AG04450 (cell line): ENCODE measurements around the gene NEURL4. TPM values are rescaled to one million over a fixed set of nuclear protein-coding genes. Genes with fewer than 3 reads are reported as not detected.

Experiments used
- CTCF ChIA-PET: fragments of 300-600, 350-600 bp; formaldehyde crosslinking; extraction: SDS; loops from one replicate; lab custom pipeline; 2022; ENCODE audit warnings: antibody characterized with exemption, inconsistent platforms; lab: Charles Lee
- POLR2A ChIA-PET: fragments of 350-600 bp; formaldehyde crosslinking; extraction: SDS; loops from one replicate; lab custom pipeline; 2021; ENCODE audit warnings: antibody characterized with exemption, inconsistent platforms; lab: Yijun Ruan, JAX
- DNase-seq: peaks from one replicate; pipeline ENCODE4 v3.0.0-alpha.2; 2011; ENCODE audit warnings: low read depth, low spot score
- H3K27ac ChIP-seq: one replicate; pipeline ENCODE4 v1.5.1; 2012; ENCODE audit warnings: low read depth, low read length, control low read depth
- H3K27me3 ChIP-seq: one replicate; pipeline ENCODE4 v1.6.0; 2012; ENCODE audit warnings: low read length; ENCODE audit not compliant: control insufficient read depth, insufficient read depth
- H3K4me3 ChIP-seq: 2 replicates; pipeline ENCODE4 v1.5.1; 2011; ENCODE audit warnings: mild to moderate bottlenecking, low read depth, low read length, control low read depth
- H3K9me3 ChIP-seq: 2 replicates; pipeline ENCODE4 v1.5.1; 2012; ENCODE audit warnings: low read length; ENCODE audit not compliant: control insufficient read depth, insufficient read depth
- polyA plus RNA-seq: library from polyadenylated mRNA; depleted of rRNA; stranded (reverse); fragments of >200 nt; gene quantifications from 2 replicates; pipeline ENCODE4 v1.2.3, GENCODE V29; 2011
- TF ChIP-seq, protein P1 (sequence below): IDR thresholded peaks from 2 replicates; pipeline ENCODE4 v1.5.1; 2011; ENCODE audit warnings: low read depth, low read length, control low read depth, inconsistent platforms

NEURL4 gene
- polyA plus RNA-seq, 1 experiment: 7.3 TPM

DNA sequence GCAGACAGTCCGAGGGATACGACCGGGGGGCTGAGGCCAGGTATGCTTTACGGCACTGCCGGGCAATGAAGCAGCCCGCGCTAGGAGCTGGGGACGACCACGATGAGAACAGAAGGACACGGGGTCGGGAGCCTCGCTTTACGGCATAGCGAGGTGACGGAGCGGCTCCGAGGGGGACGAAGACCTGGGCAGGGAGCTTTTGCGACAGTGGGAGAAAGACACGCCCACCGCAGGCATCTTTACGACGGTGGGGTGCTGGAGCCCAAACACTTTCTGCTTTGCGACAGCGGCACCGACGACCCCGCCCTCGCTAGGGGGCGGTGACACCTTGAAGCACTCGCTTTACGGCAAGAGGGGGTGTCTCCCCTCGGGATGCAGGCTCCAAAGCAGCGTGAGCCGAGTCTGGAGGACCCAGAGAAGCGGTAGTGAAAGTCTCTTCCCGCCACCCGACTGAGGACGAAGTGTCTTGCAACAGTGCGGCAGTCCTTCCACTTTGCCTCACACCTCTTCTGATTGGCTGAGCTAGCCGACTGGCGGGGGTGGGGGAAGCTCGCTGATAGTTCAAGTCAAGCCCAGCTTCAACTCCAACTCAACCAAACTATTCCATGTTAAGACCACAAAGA lies 350 bp upstream of the NEURL4 start:
- CTCF ChIA-PET: interaction anchor here (0.6 to 2.6 kb wide), 10 partner anchors 13 to 284 kb away, joined by 3 to 13 read pairs (median 3); partner anchors contain the start of genes PLSCR3, SENP3, SLC2A4 and TMEM256
- TF ChIP-seq, protein P1, sequence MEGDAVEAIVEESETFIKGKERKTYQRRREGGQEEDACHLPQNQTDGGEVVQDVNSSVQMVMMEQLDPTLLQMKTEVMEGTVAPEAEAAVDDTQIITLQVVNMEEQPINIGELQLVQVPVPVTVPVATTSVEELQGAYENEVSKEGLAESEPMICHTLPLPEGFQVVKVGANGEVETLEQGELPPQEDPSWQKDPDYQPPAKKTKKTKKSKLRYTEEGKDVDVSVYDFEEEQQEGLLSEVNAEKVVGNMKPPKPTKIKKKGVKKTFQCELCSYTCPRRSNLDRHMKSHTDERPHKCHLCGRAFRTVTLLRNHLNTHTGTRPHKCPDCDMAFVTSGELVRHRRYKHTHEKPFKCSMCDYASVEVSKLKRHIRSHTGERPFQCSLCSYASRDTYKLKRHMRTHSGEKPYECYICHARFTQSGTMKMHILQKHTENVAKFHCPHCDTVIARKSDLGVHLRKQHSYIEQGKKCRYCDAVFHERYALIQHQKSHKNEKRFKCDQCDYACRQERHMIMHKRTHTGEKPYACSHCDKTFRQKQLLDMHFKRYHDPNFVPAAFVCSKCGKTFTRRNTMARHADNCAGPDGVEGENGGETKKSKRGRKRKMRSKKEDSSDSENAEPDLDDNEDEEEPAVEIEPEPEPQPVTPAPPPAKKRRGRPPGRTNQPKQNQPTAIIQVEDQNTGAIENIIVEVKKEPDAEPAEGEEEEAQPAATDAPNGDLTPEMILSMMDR: no peak

DNA sequence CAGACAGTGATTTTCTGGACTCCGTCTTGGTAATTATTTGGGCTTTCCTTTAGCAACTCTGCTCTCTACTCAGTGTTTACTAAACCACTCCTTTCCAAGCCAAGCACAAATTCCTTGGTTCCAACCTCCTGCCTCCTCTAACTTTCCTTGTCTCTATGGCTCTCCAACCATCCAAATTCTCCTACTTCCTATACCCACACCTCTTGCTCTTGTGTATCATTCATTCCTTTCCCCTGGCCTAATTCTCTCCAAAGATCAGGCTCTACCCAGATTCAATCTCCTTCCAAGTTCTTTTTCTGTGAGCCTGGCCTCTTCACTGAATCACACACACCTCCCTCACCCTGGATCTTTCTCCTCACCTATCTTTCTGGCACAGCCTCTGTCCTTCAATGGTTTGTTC lies 1.1 kb downstream of the NEURL4 start:
- Histone ChIP-seq H3K27me3 (peaks cover 2% of the 10 kb centered on the region), H3K27ac (no peak overlapping the region), H3K9me3 (no peaks in the 10 kb centered on the region; the same call in 1 of the 2 replicates), H3K4me3 (peak overlapping the region; percentile 97)
- TF ChIP-seq, protein P1: no peak
- ChIA-PET CTCF (interaction anchor here (1.1 kb wide), 1 partner anchor 233 kb away, joined by 3 read pairs; no protein-coding TSS in a partner anchor), POLR2A (interaction anchor here (0.6 kb wide), 1 partner anchor 257 kb away, joined by 4 read pairs; no protein-coding TSS in a partner anchor)
- DNase-seq: no peak

More for the DNA sequence above, 350 bp upstream of the NEURL4 start:
- H3K4me3 ChIP-seq: peak overlapping the region; percentile 97
- POLR2A ChIA-PET: interaction anchor here (0.5 to 1.5 kb wide), 11 partner anchors 13 to 254 kb away, joined by 3 to 17 read pairs (median 5); partner anchors contain the start of genes GABARAP, GPS2, MPDU1 and POLR2A
- H3K9me3 ChIP-seq: no peaks in the 10 kb centered on the region
- peaks cover 4% of the 10 kb centered on the region for H3K27me3 ChIP-seq
- DNase-seq: peak; percentile 99
- H3K27ac ChIP-seq: peak overlapping the region; percentile 91

DNA sequence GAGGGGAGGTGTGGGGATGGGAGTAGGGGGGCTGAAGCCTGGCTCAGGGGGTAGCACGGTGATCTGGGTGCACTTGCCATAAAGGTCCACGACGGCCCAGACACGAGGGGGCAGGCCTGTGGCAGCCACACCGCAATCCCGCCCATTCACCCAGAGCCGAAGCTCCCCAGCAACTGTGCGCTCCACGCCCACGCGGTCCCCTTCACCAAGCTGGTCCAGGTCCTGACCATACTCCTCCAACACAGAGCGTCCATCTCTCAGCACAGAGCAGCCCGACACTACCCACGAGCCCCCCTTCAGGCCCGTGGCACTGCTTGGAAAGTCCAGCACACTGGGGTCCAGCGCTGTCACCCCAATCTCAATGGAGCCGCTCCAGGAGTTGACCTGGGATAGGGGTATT lies 1.6 kb downstream of the NEURL4 start:
- TF ChIP-seq, protein P1: no peak
- ChIA-PET CTCF (interaction anchor here (1.3 kb wide), 1 partner anchor 17 kb away, joined by 4 read pairs; no protein-coding TSS in a partner anchor), POLR2A (no interaction called here)
- no peak overlapping the region for H3K4me3 ChIP-seq
- DNase-seq: no peak
- peaks cover 2% of the 10 kb centered on the region for H3K27me3 ChIP-seq
- no peak overlapping the region for H3K27ac ChIP-seq
- H3K9me3 ChIP-seq: no peaks in the 10 kb centered on the region; the same call in 1 of the 2 replicates

DNA sequence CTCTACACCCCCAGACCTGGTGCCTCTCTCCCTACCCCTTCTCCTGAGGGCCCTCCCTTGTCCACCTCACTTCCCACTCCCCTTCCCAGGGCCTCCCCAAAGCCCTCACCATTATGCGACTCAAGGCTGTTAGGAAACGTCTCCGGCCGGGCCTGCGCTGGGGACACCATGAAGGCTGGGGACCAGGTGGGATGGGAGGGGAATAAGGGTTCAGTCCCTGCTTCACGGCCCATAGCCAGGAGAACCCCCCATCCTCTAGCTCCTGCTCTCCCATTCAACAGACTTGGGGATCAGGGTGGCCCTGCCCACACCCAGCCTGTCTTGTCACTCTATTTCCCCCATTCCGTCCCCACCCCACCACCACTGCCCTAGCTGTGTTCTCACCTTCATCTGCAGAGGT lies 2.1 kb downstream of the NEURL4 start:
- CTCF ChIA-PET: interaction anchor here (1.3 kb wide), 1 partner anchor 18 kb away, joined by 4 read pairs; no protein-coding TSS in a partner anchor
- Histone ChIP-seq H3K27me3 (peaks cover under 1% of the 10 kb centered on the region), H3K9me3 (no peaks in the 10 kb centered on the region; the same call in 1 of the 2 replicates), H3K4me3 (no peak overlapping the region), H3K27ac (no peak overlapping the region)
- DNase-seq: no peak
- TF ChIP-seq, protein P1: no peak
- POLR2A ChIA-PET: no interaction called here

DNA sequence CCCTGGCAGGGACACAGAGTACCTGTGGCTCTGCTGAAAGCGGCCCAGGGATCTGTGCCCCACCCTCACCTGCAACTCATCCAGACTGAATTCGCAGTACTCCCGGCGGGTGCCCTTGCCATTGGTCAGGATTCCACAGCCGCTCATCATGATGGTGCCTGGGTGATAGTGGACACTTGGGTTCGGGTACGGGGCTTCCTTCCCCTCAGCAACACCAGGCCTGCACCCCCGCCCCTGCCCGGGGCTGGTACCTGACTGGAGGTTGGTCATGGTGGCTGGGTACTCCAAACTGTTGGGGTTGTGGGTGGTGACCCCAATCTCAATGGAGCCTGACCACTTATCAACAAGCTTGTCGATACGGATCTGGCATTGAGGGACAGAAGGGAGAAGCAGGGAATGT lies 2.9 kb downstream of the NEURL4 start:
- Histone ChIP-seq H3K9me3 (no peaks in the 10 kb centered on the region; the same call in 1 of the 2 replicates), H3K27ac (no peak overlapping the region), H3K27me3 (no peaks in the 10 kb centered on the region), H3K4me3 (no peak overlapping the region)
- CTCF ChIA-PET: interaction anchor here (1.3 kb wide), 1 partner anchor 19 kb away, joined by 4 read pairs; no protein-coding TSS in a partner anchor
- POLR2A ChIA-PET: no interaction called here
- no peak for DNase-seq
- TF ChIP-seq, protein P1: no peak
